ENCODE data around the gene NAPEPLD. TPM values are rescaled to one million over a fixed set of nuclear protein-coding genes. Genes with fewer than 3 reads are reported as not detected.

The NAPEPLD gene
- polyA plus RNA-seq, 3 donors, result 1.1 to 2.2 (median 1.6) TPM

- Histone ChIP-seq H3K9ac (ENCODE audit: insufficient read depth, low read length, poor library complexity, severe bottlenecking) (peak overlapping the region; percentile 75), H3K4me3 (replicated peaks in 1 of 3; ENCODE audit: low read depth in 2 of 3, low read length in 3 of 3) (peak overlapping the region; percentile 71 to 89 (median 81)), H3K79me2 (ENCODE audit: insufficient read depth, low read length) (peaks cover 38% of the 10 kb centered on the region), H3K36me3 (replicated peaks in 1 of 2; ENCODE audit: control insufficient read depth in 1 of 2, insufficient read depth in 2 of 2, low read length in 2 of 2) (no peaks in the 10 kb centered on the region), H2AFZ (ENCODE audit: insufficient read depth, low read depth, low read length, poor library complexity, severe bottlenecking) (peak overlapping the region; percentile 94), H4K20me1 (ENCODE audit: insufficient read depth, low read length) (no peaks in the 10 kb centered on the region), H3K27me3 (ENCODE audit: control insufficient read depth in 2 of 2, insufficient read depth in 2 of 2, low read length in 2 of 2) (no peaks in the 10 kb centered on the region), H3K27ac (ENCODE audit: low read depth in 1 of 2, low read length in 2 of 2) (peak overlapping the region; percentile 37 to 76), H3K9me3 (replicated peaks in 1 of 2; ENCODE audit: control insufficient read depth in 1 of 2, insufficient read depth in 1 of 2, low read length in 2 of 2) (peaks cover 0 to 4% of the 10 kb centered on the region in 2 donors), H3K4me2 (replicated peaks; ENCODE audit: extremely low read depth, low read length, poor library complexity, severe bottlenecking) (peak overlapping the region; percentile 98), H3K4me1 (ENCODE audit: control insufficient read depth in 1 of 2, insufficient read depth in 2 of 2, low read length in 2 of 2) (peaks cover 34 to 45% of the 10 kb centered on the region in 2 donors)
- H3K9me3 Mint-ChIP-seq, result peaks cover 4 to 10% (median 9%) of the 10 kb centered on the region in 7 donors
- 0% methylated on average over 32 of the region's 36 CpGs for WGBS (ENCODE audit: insufficient coverage)
- peak overlapping the region; percentile 93 to 96 for H3K4me3 Mint-ChIP-seq
- TF ChIP-seq CTCF (IDR thresholded peaks at IDR 0.05), result no peak
- intact Hi-C loops (cut with micrococcal nuclease), result loop anchor here in 1 of 2 donors (10.0 kb wide), 1 partner anchor 219 kb away; the partner anchor contains the start of gene PMPCB
- DNase-seq, result peak in 2 of 3 donors; percentile 4 to 25
- peaks cover 3 to 10% of the 10 kb centered on the region in 2 donors for H3K36me3 Mint-ChIP-seq
- H3K27me3 Mint-ChIP-seq (ENCODE audit: low read depth in 3 of 3), result no peaks in the 10 kb centered on the region
- H3K4me1 Mint-ChIP-seq, result peaks cover 41% of the 10 kb centered on the region
- peak overlapping the region; percentile 73 to 89 (median 79) for H3K27ac Mint-ChIP-seq
Observed at GRCh38 chr7:103075337-103075918, 73.5 kb downstream of the NAPEPLD start.

GRCh38 chr7:103074519-103075336, 74.2 kb downstream of the NAPEPLD start, which contains the start of the genes ARMC10 and FBXL13:
TSS of gene ARMC10 (plus strand) at chr7:103075140. CDS start at chr7:103075273, 133 bp downstream.
TSS of gene FBXL13 (minus strand) at chr7:103074796.
- Mint-ChIP-seq H3K36me3 (peaks cover under 1 to 10% of the 10 kb centered on the region in 2 donors), H3K27me3 (ENCODE audit: low read depth in 3 of 3) (no peaks in the 10 kb centered on the region), H3K4me1 (peaks cover 41% of the 10 kb centered on the region), H3K9me3 (peaks cover 4 to 10% (median 9%) of the 10 kb centered on the region in 7 donors), H3K4me3 (peak within 1 kb of the TSS; percentile 93 to 98), H3K27ac (peak within 1 kb of the TSS; percentile 79 to 97 (median 96))
- intact Hi-C loops (cut with micrococcal nuclease), result loop anchor here in 1 of 2 donors (5.0 to 10.0 kb wide), 2 partner anchors 73 to 220 kb away; partner anchors contain the start of genes NAPEPLD and PMPCB
- peak within 1 kb of the TSS; percentile 71 to 89 (median 81) for H3K4me3 ChIP-seq (replicated peaks in 1 of 3; ENCODE audit: low read depth in 2 of 3, low read length in 3 of 3)
- H3K4me2 ChIP-seq (replicated peaks; ENCODE audit: extremely low read depth, low read length, poor library complexity, severe bottlenecking), result peak within 1 kb of the TSS; percentile 98
- peak; percentile 91 to 93 (median 93) for DNase-seq
- H3K4me1 ChIP-seq (ENCODE audit: control insufficient read depth in 1 of 2, insufficient read depth in 2 of 2, low read length in 2 of 2), result peaks cover 34 to 45% of the 10 kb centered on the region in 2 donors
- peaks cover 33% of the 10 kb centered on the region for H3K79me2 ChIP-seq (ENCODE audit: insufficient read depth, low read length)
- H3K9me3 ChIP-seq (replicated peaks in 1 of 2; ENCODE audit: control insufficient read depth in 1 of 2, insufficient read depth in 1 of 2, low read length in 2 of 2), result peaks cover 0 to 4% of the 10 kb centered on the region in 2 donors
- no peaks in the 10 kb centered on the region for H3K36me3 ChIP-seq (replicated peaks in 1 of 2; ENCODE audit: control insufficient read depth in 1 of 2, insufficient read depth in 2 of 2, low read length in 2 of 2)
- peak within 1 kb of the TSS; percentile 37 to 76 for H3K27ac ChIP-seq (ENCODE audit: low read depth in 1 of 2, low read length in 2 of 2)
- no peaks in the 10 kb centered on the region for H3K27me3 ChIP-seq (ENCODE audit: control insufficient read depth in 2 of 2, insufficient read depth in 2 of 2, low read length in 2 of 2)
- peak within 1 kb of the TSS; percentile 94 for H2AFZ ChIP-seq (ENCODE audit: insufficient read depth, low read depth, low read length, poor library complexity, severe bottlenecking)
- TF ChIP-seq CTCF (IDR thresholded peaks at IDR 0.05), result peak; percentile 66
- under 1% methylated on average over 77 of the region's 83 CpGs for WGBS (ENCODE audit: insufficient coverage)
- H3K9ac ChIP-seq (ENCODE audit: insufficient read depth, low read length, poor library complexity, severe bottlenecking), result peak within 1 kb of the TSS; percentile 75
- H4K20me1 ChIP-seq (ENCODE audit: insufficient read depth, low read length), result no peaks in the 10 kb centered on the region

Data from CD14-positive monocyte (primary cell).